Measurements from ENCODE around the gene TBX2.
A peak's percentile ranks its signal among the peaks of the same experiment; 100 is the strongest.

- TF ChIP-seq POLR2A (IDR thresholded peaks at IDR 0.05) (peak in 1 of 4 donors; percentile 1), POLR2AphosphoS5 (IDR thresholded peaks at IDR 0.05) (no peak), CTCF (IDR thresholded peaks at IDR 0.05) (no peak)
Measured at GRCh38 chr17:61411011-61411260, 11.3 kb downstream of the TBX2 start.
